IPS-18a (cell line): ENCODE results near the gene USH1C.

ENCODE experiments used
- H3K27ac ChIP-seq: one replicate; pipeline ENCODE4 v1.5.1; 2013; ENCODE audit warnings: low read length
- H3K27me3 ChIP-seq: one replicate; pipeline ENCODE4 v1.6.1; 2013; ENCODE audit warnings: mild to moderate bottlenecking, low read length; ENCODE audit not compliant: control insufficient read depth, insufficient read depth
- H3K36me3 ChIP-seq: one replicate; pipeline ENCODE4 v1.6.1; 2013; ENCODE audit warnings: low read depth, low read length; ENCODE audit not compliant: control insufficient read depth
- H3K4me1 ChIP-seq: one replicate; pipeline ENCODE4 v1.6.1; 2013; ENCODE audit warnings: low read depth, low read length; ENCODE audit not compliant: control insufficient read depth
- H3K4me3 ChIP-seq: one replicate; pipeline ENCODE4 v1.5.1; 2013; ENCODE audit warnings: low read length
- H3K9ac ChIP-seq: one replicate; pipeline ENCODE4 v1.6.1; 2013; ENCODE audit warnings: mild to moderate bottlenecking, low read length, moderate library complexity
- H3K9me3 ChIP-seq: one replicate; pipeline ENCODE4 v1.6.1; 2013; ENCODE audit warnings: low read depth, low read length; ENCODE audit not compliant: control insufficient read depth

The USH1C gene

DNA sequence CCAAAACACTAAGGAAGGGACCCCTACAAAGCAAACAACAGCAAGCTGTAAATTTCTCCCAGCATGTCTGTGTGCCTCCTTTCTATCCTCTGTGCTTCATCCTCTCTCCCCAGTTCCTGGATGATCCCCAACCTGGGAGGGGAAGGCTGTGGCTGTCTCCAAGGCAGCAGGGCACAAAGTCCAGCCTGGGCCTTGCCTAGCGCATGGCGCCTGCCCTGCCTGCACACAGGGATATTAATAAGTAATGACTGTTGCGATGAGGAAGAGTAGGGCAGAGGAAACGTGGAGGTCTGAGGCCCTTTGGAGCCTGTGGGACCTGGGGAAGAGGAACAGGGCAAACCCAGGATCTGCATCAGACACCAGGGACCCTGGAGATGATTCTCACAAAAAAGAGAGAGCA, 2.0 kb downstream of the USH1C start:
- H3K9me3 ChIP-seq = no peaks in the 10 kb centered on the region
- H3K36me3 ChIP-seq = no peaks in the 10 kb centered on the region
- no peak overlapping the region for H3K9ac ChIP-seq
- H3K4me3 ChIP-seq = no peak overlapping the region
- peaks cover 9% of the 10 kb centered on the region for H3K4me1 ChIP-seq
- H3K27me3 ChIP-seq = peaks cover 19% of the 10 kb centered on the region
- H3K27ac ChIP-seq = no peak overlapping the region

GRCh38 chr11:17541330-17541885, 2.8 kb downstream of the USH1C start:
- Histone ChIP-seq H3K27me3 (peaks cover 18% of the 10 kb centered on the region), H3K4me3 (no peak overlapping the region), H3K27ac (no peak overlapping the region), H3K36me3 (no peaks in the 10 kb centered on the region), H3K9ac (no peak overlapping the region), H3K9me3 (no peaks in the 10 kb centered on the region), H3K4me1 (peaks cover 4% of the 10 kb centered on the region)

DNA sequence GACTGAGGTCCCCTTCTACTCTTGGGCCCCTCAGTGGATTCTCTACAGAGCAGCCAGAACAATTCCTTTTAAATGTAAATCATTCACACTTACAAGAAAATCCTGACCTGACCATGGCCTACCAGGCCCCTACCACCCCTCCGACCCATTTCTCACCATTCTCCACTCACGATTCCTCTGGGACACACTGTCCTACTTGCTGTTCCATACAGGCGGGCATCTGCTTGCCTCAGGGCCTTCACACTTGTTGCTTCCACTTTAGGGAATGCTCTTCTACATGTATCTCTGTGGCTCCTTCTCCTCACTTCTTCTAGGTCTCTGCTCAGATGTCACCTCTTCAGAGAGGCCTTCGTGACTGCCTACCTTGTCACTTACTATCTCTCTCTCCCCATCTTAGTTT, 3.4 kb downstream of the USH1C start:
- Histone ChIP-seq H3K9ac (no peak overlapping the region), H3K27ac (no peak overlapping the region), H3K36me3 (no peaks in the 10 kb centered on the region), H3K27me3 (peaks cover 18% of the 10 kb centered on the region), H3K4me3 (no peak overlapping the region), H3K9me3 (no peaks in the 10 kb centered on the region), H3K4me1 (peaks cover 4% of the 10 kb centered on the region)

DNA sequence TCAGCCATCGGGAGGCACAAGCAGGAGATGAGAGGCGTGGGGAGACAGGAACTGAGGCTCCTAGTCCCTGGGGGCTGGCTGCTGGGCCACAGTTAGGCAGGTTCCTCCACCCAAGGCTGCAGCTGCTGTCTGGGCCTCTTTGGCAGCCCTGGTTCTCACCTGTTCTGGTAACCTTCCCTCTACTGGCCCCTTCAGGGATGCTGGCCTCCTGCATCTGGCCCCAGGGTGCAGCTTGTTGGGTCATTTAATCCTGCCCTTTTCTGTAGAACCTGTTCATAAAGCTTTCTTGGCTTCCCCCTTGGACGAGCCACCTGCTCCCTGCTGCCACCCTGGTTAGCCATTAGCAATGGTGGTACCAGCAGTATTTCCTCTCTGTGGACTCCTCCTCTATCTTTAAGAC, 5.5 kb downstream of the USH1C start:
- no peaks in the 10 kb centered on the region for H3K36me3 ChIP-seq
- H3K27ac ChIP-seq = no peak overlapping the region
- no peak overlapping the region for H3K4me3 ChIP-seq
- H3K27me3 ChIP-seq = peaks cover 13% of the 10 kb centered on the region
- no peaks in the 10 kb centered on the region for H3K9me3 ChIP-seq
- peaks cover 2% of the 10 kb centered on the region for H3K4me1 ChIP-seq
- no peak overlapping the region for H3K9ac ChIP-seq

GRCh38 chr11:17538054-17538453, 6.2 kb downstream of the USH1C start:
- H3K4me3 ChIP-seq = no peak overlapping the region

DNA sequence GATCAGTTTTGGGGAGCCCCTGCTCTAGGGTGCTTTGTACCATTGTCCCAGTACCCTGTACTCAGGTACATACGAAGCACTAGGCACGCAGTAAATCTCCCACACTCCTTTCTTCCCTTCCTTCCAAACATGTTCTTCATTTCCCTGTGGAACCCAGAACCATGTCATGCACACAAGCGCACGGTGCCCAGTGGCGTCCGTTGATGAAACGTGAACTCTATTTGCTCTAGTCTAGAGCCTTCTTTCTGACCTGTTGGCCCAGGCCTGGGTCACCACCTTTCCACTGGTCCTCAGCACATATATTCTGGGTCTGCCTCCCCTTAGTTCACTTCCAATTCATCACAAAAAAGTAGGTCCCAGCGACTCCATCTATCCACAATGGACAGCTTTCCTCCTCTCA, 7.0 kb downstream of the USH1C start:
- Histone ChIP-seq H3K9ac (no peak overlapping the region), H3K27me3 (no peaks in the 10 kb centered on the region), H3K4me3 (no peak overlapping the region), H3K36me3 (no peaks in the 10 kb centered on the region), H3K27ac (no peak overlapping the region), H3K9me3 (no peaks in the 10 kb centered on the region), H3K4me1 (no peaks in the 10 kb centered on the region)

More at GRCh38 chr11:17538054-17538453, 6.2 kb downstream of the USH1C start:
- Histone ChIP-seq H3K9me3 (no peaks in the 10 kb centered on the region), H3K27ac (no peak overlapping the region), H3K9ac (no peak overlapping the region), H3K36me3 (no peaks in the 10 kb centered on the region), H3K27me3 (peaks cover 7% of the 10 kb centered on the region), H3K4me1 (no peaks in the 10 kb centered on the region)

DNA sequence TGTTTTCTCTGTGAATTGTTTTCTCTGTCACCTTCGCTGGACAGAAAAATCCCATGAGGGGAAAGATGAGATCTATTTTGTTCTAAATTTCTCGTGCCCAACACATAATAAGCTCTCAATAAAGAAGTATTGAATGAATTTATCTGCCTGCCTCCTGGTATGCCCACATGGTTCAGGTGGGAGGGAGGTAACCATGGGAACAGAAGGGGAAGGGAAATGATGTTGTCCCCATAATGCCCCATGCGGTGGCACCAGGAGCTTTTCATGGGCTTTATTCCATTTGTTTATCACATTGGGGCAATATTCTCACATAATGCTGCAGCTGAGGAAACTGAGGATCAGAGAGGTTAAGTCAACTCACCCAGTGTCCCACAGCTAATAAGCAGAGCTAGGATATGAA, 8.7 kb downstream of the USH1C start:
- Histone ChIP-seq H3K27me3 (no peaks in the 10 kb centered on the region), H3K4me3 (no peak overlapping the region), H3K9ac (no peak overlapping the region)

DNA sequence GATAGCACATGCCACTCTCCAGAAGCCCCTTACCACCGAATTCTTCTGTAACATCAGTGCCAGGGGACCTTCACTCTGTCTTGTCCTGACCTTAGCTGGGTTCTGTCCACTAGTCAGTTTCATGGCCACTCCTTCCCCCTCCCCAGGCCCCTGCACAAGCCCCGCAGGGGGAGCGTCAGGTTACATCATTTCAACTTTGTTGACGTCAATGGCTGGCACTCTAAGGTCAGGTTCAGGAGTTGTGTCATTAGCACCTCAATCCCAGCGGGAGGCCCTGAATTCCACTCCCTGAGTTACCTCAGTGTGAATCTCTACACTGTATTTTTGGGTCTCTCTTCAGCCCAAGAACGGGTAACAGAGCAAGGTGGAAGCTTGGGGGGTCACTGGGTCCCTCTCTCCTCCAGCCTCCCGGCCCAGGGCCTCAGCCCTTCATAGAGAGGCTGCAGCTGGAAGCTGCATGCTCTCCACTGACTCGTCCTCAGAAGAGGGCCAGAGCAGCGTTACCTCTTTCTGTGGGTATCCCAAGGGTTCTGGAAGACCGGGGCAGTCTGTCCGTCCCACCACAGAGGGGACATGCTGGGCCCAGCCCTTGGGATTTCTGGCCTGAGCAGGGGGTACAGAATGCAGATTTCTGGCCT, 10.3 kb downstream of the USH1C start:
- Histone ChIP-seq H3K36me3 (no peaks in the 10 kb centered on the region), H3K9me3 (no peaks in the 10 kb centered on the region)

More for the DNA sequence above, 8.7 kb downstream of the USH1C start:
- H3K27ac ChIP-seq = no peak overlapping the region
- no peaks in the 10 kb centered on the region for H3K9me3 ChIP-seq
- no peaks in the 10 kb centered on the region for H3K4me1 ChIP-seq
- H3K36me3 ChIP-seq = no peaks in the 10 kb centered on the region

GRCh38 chr11:17533341-17533740, 10.9 kb downstream of the USH1C start:
- no peak overlapping the region for H3K4me3 ChIP-seq
- H3K27ac ChIP-seq = no peak overlapping the region
- H3K9me3 ChIP-seq = no peaks in the 10 kb centered on the region
- H3K4me1 ChIP-seq = no peaks in the 10 kb centered on the region
- H3K9ac ChIP-seq = no peak overlapping the region
- no peaks in the 10 kb centered on the region for H3K27me3 ChIP-seq
- H3K36me3 ChIP-seq = no peaks in the 10 kb centered on the region

More for the DNA sequence above, 10.3 kb downstream of the USH1C start:
- no peak overlapping the region for H3K27ac ChIP-seq
- H3K9ac ChIP-seq = no peak overlapping the region
- no peaks in the 10 kb centered on the region for H3K27me3 ChIP-seq
- no peak overlapping the region for H3K4me3 ChIP-seq
- H3K4me1 ChIP-seq = no peaks in the 10 kb centered on the region

DNA sequence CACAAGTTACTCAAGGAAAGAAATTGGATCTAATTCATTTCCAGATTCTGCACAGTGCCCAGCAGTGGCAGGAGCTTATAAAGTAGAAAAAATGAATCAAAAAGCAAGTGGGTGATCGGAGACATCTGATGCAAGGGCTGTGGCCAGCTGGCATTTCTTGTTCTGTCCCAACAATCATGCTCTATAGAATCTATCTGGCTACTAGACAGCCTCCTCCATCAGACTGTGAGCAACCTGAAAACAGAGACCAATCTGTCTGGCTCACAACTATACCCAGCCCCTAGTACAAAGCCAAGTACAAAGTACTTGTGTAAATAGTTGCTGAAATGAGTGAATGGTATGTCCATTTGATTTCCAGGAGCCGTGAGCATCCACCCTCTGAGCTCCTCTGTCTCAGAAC, 11.4 kb downstream of the USH1C start:
- Histone ChIP-seq H3K9me3 (no peaks in the 10 kb centered on the region), H3K4me1 (no peaks in the 10 kb centered on the region), H3K9ac (no peak overlapping the region), H3K27ac (no peak overlapping the region), H3K4me3 (no peak overlapping the region), H3K27me3 (no peaks in the 10 kb centered on the region), H3K36me3 (no peaks in the 10 kb centered on the region)

GRCh38 chr11:17531636-17532113, 12.5 kb downstream of the USH1C start:
- no peak overlapping the region for H3K27ac ChIP-seq
- H3K4me3 ChIP-seq = no peak overlapping the region
- H3K9me3 ChIP-seq = no peaks in the 10 kb centered on the region
- H3K4me1 ChIP-seq = no peaks in the 10 kb centered on the region
- no peaks in the 10 kb centered on the region for H3K27me3 ChIP-seq
- H3K36me3 ChIP-seq = no peaks in the 10 kb centered on the region
- no peak overlapping the region for H3K9ac ChIP-seq

DNA sequence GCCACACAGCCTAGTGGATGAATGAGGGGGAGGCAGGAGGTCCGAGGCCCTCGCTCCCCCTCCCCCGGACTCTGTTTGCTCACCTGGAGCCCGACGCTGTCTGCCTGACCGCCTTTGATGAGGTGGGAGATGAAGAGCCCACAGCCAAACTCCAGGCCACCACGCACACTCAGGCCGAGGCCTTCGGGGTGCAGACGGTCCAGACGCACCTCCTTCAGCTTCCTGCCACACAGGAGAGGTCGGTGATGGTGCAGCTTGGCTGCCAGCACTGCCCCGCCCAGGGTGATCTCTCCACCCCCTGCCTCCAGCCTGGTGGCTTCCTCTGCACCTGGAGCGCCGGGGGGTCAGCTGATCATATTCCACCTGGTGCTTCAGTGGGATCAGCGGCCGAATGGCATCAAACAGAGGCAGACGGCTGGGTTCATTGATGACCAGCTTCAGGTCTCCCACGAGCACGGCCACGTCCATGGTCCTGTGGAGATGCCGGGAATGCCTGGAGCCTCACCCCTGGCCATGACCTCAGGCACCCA, 13.1 kb downstream of the USH1C start:
- H3K36me3 ChIP-seq = no peaks in the 10 kb centered on the region
- H3K4me3 ChIP-seq = no peak overlapping the region
- no peaks in the 10 kb centered on the region for H3K9me3 ChIP-seq
- no peaks in the 10 kb centered on the region for H3K27me3 ChIP-seq
- no peak overlapping the region for H3K9ac ChIP-seq
- H3K27ac ChIP-seq = no peak overlapping the region
- H3K4me1 ChIP-seq = no peaks in the 10 kb centered on the region
